ENCODE results near the gene HDX. TPM values are rescaled to one million over a fixed set of nuclear protein-coding genes. Genes with fewer than 3 reads are reported as not detected.

The HDX gene
- total and polyA plus RNA-seq, 12 donors: 0.64 to 53.3 (median 6.1) TPM

GRCh38 chrX:84441143-84441542 is 61.1 kb downstream of the HDX start:
- no peak for DNase-seq
- WGBS, 4 donors: 64 to 94% (median 79%) methylated on average over 1 of the region's 1 CpG
- Histone ChIP-seq H3K4me3 (no peak overlapping the region), H3K27ac (no peak overlapping the region), H3K36me3 (replicated peaks in 1 of 2) (no peaks in the 10 kb centered on the region), H3K9me3 (replicated peaks in 1 of 3) (no peaks in the 10 kb centered on the region), H3K27me3 (no peaks in the 10 kb centered on the region), H3K4me1 (replicated peaks in 1 of 2) (no peaks in the 10 kb centered on the region)
- no peak for TF ChIP-seq POLR2A (IDR thresholded peaks at IDR 0.05)
- TF ChIP-seq, protein P1, sequence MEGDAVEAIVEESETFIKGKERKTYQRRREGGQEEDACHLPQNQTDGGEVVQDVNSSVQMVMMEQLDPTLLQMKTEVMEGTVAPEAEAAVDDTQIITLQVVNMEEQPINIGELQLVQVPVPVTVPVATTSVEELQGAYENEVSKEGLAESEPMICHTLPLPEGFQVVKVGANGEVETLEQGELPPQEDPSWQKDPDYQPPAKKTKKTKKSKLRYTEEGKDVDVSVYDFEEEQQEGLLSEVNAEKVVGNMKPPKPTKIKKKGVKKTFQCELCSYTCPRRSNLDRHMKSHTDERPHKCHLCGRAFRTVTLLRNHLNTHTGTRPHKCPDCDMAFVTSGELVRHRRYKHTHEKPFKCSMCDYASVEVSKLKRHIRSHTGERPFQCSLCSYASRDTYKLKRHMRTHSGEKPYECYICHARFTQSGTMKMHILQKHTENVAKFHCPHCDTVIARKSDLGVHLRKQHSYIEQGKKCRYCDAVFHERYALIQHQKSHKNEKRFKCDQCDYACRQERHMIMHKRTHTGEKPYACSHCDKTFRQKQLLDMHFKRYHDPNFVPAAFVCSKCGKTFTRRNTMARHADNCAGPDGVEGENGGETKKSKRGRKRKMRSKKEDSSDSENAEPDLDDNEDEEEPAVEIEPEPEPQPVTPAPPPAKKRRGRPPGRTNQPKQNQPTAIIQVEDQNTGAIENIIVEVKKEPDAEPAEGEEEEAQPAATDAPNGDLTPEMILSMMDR (IDR thresholded peaks at IDR 0.05): no peak
- intact Hi-C loops (cut with DNase I): no loop called here

DNA sequence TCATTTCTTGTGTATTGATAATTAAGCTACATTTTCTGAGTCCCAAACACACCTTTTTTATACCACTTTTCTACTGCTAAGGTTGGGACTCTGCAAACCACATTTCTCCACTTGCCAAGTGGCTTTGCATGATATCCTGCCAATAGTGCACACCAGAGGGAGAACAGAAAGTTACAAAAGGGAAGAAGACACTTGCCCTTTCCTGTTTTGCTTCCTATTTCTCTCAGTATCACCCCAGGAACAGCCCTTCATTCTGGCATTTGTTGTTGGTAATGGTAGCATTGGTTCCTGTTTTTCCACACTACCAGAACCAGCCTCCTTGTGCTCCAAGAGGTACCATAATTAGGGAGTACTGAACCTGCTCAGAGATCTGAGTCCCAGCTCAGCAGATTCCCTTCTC is 87.1 kb downstream of the HDX start:
- no peak overlapping the region for H3K27ac ChIP-seq
- no peaks in the 10 kb centered on the region for H3K9me3 ChIP-seq (replicated peaks in 1 of 3)
- intact Hi-C loops (cut with DNase I): no loop called here
- H3K4me1 ChIP-seq (replicated peaks in 1 of 2): no peaks in the 10 kb centered on the region
- no peaks in the 10 kb centered on the region for H3K27me3 ChIP-seq
- TF ChIP-seq, protein P1 (IDR thresholded peaks at IDR 0.05): no peak
- no peak for TF ChIP-seq POLR2A (IDR thresholded peaks at IDR 0.05)
- DNase-seq: peak in 1 of 7 donors; percentile 1
- no peaks in the 10 kb centered on the region for H3K36me3 ChIP-seq (replicated peaks in 1 of 2)
- H3K4me3 ChIP-seq: no peak overlapping the region

DNA sequence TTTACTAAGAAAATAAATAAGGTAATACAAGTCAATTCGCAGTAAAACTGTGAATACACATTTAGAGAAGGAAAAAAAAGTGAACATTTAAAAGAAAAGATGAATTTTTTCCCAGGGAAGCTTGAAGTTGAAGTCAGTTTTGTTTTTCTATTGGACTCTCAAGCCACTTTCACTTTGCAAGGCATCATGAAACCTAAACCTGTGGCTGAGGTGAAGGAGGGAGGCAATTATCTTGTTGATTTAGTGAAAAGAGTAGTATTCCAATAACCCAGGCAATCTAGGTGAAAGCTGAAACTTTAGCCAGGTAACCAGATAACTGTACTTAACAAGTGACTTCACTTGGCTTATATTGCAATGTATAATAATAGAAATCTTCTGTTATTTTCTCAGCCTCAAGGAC is 138.6 kb downstream of the HDX start:
- no peaks in the 10 kb centered on the region for H3K4me1 ChIP-seq (replicated peaks in 1 of 2)
- H3K27me3 ChIP-seq: no peaks in the 10 kb centered on the region
- H3K36me3 ChIP-seq (replicated peaks in 1 of 2): no peaks in the 10 kb centered on the region
- 17 to 39% (median 19%) methylated on average over 1 of the region's 1 CpG for WGBS, 4 donors
- intact Hi-C loops (cut with DNase I): no loop called here
- DNase-seq: no peak
- TF ChIP-seq POLR2A (IDR thresholded peaks at IDR 0.05): no peak
- TF ChIP-seq, protein P1 (IDR thresholded peaks at IDR 0.05): no peak
- H3K27ac ChIP-seq: peak overlapping the region in 3 of 5 donors; percentile 4 to 55 (median 24)
- no peaks in the 10 kb centered on the region for H3K9me3 ChIP-seq (replicated peaks in 1 of 3)
- H3K4me3 ChIP-seq: peak overlapping the region in 1 of 4 donors; percentile 37

- Histone ChIP-seq H3K27ac (peak overlapping the region in 2 of 5 donors; percentile 6 to 55), H3K9me3 (replicated peaks in 1 of 3) (no peaks in the 10 kb centered on the region), H3K4me1 (replicated peaks in 1 of 2) (no peaks in the 10 kb centered on the region), H3K27me3 (no peaks in the 10 kb centered on the region), H3K36me3 (replicated peaks in 1 of 2) (no peaks in the 10 kb centered on the region), H3K4me3 (peak overlapping the region in 1 of 4 donors; percentile 37)
- WGBS, 4 donors: 20 to 34% (median 26%) methylated on average over 3 of the region's 3 CpGs
- no peak for DNase-seq
- TF ChIP-seq, protein P1 (IDR thresholded peaks at IDR 0.05): no peak
- TF ChIP-seq POLR2A (IDR thresholded peaks at IDR 0.05): no peak
- intact Hi-C loops (cut with DNase I): no loop called here
These were observed 139.2 kb downstream of the HDX start for GRCh38 chrX:84363051-84363450.
